Stimulated activated CD4-positive, alpha-beta T cell treated with anti-CD3 and anti-CD28 coated beads, Interleukin-15, amount 100 ng/mL, for 1 hour (primary cell): ENCODE results near the gene NEUROD2.
A peak's percentile ranks its signal among the peaks of the same experiment; 100 is the strongest.

Experiments
- DNase-seq, 2 donors: peaks; one replicate each; pipeline ENCODE4 v3.0.0-alpha.2; 2020; ENCODE audit warnings: low read depth in 1 of 2, low spot score in 1 of 2

Gene NEUROD2

DNA sequence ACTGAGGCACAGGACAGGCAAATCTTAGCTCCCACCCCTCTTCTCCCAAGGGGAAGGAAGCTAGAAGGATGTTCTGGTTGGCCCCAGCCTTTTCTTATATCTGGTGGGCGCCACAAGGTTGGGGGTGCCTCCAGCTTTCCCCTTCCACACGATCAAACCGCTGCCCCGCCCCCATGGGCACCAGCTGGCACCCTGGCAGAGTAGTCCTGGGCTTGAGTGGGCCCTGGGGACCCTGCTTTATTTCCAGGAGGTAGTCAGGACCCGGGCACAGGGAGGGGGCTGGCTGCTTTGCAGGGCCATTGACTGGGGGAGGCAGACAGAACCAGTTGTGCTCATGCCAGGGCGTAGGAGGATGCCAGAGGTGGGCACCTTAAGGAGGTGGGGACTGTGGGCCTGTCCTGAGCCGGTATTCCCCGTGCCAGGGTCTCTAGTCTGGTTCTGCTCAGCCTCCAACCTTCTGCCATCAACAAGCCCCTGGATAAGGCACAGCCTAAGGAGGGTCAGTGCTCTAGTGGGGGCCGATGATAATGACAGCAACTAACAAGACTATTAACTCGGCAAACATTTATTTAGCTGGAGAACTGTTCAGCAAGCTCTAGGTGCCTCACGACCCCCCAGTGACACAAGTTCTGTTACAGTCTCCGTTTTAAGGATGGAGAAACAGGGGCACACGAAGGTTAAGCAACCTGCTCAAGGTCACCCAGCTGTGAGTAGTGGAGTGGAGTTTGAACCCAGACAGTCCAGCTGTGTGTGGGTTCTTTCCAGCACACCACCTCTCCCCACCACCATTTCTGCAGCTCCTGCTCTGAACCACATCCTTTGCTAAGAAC is 11.5 kb upstream of the NEUROD2 start:
- no peak for DNase-seq

DNA sequence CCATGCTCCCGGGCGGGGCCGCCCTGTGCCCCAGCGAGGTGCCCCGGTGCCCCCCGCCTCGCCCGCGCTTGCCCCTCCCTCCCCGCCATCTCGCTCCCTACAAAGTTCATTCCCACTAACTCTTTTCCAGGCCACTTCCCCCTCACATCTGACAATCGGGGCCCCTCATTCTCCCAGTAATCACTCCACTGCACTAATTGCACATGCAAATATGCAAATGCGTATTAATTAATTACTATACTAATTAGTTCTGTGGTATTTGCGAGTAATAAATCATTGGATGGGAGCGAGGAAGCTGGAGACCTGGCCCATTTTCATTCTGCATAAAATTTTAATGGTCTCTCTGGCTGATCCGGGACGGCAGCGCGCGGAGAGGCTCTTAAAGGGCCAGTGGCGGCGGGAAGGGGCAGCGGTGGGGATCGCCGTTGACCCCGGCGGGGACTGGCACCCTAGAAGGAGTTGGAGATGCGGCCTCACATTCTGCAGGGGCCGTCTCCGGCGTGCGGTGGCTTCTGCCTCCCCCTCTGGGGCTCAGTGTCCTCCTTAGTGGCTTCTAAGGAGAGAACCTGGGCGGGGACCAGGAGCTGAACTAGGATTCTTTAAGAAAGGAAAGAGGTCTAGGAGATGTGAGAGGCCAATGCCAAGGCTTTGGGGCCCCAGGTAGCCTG is 10.7 kb upstream of the NEUROD2 start:
- no peak for DNase-seq

DNA sequence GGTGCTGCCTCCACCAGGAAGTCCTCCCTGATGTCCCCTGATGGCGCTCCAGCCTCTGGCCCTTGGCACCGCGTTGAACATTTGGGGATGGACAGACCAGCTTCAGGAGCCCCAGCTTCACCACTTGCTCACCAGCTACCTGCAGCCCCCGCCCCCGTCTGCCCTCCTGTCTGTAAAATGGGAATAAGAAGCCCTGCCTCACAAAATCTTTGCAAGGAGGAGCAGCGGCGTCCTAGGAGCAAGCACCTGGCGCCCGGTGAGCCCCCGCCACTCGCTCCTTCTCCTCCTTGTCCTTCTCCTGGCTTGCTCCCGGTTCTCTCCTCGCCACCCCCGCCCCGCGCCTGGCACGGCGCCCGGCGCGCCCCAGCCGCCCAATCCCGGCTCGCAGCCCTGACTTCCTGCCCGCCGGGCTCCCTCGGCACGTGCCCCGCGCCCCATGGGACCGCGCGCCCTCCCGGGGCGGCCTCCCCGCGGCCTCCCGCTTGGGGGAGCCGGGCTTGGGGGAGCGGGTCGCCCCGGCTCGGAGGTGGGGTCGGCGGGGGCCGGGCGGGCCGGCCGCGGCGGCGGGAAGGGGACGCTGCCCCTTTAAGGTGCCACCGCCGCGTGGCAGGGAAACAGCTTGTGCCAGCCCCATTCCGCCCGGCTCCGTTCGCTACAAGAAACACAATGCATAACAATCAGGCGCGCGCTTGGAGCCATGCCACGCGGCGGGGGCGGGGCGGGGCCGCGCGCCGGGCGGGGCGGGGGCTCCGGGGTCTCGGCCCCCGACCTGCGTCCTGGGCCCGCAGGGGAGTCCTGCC is 9.9 kb upstream of the NEUROD2 start:
- peak; percentile 19 to 44 for DNase-seq

DNA sequence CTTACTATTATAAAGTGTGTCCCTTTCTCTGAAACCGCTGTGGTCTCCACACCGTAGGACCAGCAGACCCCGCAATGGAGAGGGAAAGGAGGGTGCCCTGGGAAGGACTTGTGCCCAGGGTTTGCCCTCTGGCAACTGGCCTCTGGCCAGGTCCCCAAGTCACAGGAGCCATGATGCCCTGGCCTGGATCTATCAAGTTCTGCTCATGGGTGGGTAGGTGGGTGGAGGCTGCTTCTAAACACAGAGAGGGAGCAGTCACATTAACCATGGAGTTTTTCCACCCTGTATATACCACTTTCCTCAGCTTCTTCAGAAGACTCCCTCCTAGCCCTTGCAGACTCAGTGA is 9.4 kb upstream of the NEUROD2 start:
- no peak for DNase-seq

DNA sequence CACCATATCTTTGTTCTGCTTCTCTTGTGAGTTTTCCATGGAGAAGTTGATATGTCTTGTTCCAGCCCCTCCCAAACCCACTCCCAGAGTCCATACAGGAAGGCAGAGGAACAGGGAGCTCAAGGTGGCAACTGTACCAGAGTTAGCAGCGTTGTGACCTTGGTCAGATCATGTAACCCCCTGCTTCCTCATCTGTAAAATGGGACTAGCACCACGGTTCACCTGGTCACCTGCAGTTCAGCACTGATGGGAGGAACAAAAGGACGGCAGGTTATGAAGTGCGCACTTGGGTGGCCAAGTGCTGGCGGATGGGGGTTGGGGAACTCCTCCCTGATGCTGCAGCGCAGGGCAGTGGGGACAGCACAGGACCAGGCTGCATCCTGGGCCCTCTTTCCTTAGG is 7.7 kb upstream of the NEUROD2 start:
- DNase-seq = no peak

DNA sequence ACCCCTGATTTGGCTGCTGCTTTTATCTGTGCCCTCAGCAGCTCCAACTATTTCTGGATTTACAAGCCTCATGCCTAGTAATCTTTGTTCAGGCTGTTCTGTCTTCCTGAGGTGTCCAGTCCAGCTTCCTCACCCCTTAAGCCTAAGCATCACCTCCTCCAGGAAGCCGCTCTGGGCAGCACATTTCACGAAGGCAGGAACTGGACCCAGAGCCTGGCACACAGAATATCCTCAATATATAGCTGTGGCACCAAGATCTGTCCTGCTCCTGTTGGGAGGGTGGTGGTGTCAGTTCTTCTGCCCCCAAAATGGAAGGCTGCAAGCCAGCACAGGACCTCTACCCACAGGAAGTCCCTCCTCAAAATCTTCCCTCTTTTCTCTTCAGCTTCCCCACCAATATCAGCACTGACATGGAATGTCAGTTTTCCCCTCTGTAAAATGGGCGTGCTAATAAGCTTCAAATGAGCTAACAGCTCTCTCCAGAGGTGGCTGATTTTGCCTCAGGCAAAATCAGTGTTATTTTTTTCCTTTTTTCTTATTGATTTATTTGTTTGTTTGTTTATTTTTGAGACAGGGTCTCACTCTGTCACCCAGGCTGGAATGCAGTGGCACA is 6.9 kb upstream of the NEUROD2 start:
- no peak for DNase-seq

DNA sequence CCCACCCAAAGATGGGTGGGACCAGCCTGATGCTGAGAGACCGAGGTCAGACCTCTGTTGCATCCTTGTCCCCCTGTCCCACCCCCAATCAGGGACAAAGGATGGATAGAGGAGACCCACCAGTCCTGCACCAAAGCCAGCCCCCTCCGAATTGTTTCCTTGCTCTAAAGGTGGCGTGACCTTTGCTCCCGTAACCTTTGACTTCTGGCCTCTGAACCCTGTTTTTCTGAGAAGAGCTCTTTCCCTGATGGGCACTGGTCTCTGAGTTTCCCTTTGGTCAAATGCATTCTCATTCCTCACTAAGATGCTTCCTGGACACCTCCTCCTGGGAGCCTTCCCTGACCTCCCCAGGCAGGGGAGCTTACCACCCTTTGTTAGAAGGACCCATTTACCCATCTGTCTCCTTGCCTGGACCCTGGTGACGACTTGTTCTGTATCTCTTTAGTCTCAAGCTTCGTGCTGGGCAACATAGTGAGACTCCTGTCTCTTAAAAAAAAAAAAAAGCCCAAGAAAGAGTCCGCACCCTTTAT is 5.3 kb upstream of the NEUROD2 start:
- no peak for DNase-seq

DNA sequence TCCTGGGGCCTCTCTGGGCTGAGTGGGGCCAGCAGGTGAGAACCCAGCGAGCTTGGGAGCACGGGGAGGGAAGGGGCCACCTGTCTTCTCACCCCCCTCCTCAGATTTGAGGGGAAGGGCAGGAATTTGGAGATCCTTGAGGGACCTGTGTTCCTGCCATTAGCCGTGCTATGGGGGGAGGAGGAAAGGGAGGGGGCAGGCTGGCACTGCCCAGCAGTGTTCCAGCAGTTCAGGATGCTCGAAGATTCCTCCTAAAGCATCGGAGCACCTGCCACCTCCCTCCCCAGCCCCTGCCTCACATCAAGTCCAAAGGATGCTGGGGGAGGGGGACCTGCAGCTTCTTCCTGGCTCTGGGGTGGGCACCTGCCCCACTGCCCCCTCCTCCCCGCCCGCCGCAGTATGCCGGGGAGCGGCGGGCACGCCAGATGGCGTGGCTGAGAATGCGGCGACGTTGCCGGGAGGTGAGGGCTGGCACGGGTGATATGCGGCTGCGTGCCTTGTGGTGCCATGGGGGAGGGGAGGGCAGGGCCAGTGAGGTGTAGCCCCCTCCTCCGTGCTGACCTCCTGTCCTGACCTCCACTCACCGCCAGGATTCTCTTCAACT is 4.7 kb upstream of the NEUROD2 start:
- DNase-seq = no peak

DNA sequence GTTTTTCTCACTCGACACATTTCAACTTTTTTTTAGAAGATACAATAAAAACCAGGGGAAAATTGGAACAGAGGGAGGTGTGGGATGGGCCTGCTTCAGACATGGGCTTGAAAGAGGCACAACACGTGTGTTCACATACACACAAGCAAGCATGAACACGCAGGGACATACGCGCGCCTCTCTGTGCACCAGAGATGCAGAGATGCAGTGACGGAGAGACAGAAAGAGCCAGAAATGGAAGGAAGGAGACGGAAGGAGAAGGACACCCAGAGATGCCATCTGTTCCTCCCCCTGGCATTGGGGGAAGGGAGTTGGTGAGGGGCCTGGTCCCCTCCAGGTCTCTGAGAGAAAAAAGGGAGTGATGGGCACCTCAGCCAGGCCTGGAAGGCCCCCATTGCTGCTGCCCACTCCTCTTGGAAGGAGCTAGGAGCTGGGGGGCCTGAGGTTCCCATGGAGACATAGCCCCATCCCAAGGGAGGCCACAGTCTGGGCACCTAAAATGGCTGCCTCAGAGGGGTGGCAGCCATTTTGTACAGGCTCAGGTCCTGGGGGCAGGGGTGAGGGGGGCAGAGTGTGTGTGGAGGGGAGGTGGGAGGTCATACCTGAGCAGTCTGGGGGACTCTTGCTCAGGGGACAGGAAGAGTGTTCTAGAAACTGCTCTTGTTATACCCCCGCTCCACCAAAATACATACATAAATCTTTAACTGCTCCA is 3.8 kb upstream of the NEUROD2 start:
- no peak for DNase-seq

DNA sequence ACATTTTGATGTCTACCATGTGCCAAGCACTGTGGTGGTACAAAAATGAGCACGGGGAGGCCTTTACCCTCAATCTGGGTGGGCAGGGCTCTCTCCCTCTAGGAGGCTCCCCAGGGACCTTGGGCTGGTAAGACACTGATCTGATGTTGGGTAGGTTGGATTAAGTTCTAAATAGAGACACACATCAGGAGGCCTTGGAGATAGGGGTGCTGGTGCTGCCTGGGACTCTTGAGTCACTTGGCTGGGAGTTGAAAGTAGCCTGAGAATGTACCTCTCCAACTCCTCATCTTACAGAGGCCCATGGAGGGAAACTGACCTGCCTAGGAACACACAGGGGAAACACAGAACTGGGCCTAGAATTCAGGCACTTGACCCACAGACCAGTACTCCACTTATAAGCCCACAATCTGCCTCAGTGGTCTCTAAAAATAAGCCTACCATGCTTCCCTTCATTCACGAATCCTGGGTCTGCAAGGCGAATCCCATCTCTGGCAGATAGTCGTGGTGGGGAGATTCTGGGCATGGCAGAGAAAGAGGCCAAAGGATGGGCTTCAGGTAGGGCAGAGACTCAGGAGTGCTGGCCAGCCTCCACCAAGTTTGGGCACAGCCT is 1.8 kb upstream of the NEUROD2 start:
- no peak for DNase-seq

DNA sequence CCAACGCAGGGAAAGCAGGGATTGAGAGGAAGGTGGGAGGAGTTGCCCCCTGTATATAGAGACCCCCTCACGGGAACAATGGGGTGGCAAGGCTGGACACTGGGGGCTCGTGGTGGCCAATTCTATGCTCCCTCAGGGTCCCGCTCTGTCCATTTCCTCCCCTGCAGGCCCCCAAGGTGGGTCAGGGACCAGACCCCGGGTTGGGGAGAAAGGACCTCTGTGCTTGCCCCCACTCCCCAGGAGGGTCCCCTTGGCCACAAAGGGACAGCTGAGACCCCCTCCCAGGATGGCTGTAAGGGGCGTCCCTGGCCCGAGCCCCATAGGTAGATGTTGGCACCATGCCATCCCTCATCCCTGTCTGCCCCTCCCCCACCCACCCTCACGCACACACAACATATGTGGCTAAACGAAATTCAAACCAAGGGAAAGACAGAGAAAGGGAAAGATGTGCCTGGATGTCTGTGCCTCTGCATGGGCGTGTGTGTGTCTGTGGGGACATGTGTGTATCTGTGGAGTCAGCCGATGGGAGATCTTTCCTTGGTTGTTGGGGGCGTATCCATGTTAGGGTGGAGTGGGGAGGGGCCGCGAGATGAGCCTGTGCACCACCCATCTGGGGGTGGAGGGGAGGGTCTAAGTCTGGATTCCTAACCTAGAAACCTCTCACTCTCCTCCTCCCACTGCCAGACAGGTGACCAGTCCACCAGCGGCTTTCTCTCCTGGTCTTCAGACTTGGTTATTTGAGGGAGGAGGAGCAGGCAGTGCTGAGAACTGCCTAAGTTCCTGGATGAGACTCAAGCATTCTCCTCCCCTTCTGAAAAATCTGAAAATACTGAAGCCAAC is 642 bp upstream of the NEUROD2 start:
- DNase-seq = no peak

DNA sequence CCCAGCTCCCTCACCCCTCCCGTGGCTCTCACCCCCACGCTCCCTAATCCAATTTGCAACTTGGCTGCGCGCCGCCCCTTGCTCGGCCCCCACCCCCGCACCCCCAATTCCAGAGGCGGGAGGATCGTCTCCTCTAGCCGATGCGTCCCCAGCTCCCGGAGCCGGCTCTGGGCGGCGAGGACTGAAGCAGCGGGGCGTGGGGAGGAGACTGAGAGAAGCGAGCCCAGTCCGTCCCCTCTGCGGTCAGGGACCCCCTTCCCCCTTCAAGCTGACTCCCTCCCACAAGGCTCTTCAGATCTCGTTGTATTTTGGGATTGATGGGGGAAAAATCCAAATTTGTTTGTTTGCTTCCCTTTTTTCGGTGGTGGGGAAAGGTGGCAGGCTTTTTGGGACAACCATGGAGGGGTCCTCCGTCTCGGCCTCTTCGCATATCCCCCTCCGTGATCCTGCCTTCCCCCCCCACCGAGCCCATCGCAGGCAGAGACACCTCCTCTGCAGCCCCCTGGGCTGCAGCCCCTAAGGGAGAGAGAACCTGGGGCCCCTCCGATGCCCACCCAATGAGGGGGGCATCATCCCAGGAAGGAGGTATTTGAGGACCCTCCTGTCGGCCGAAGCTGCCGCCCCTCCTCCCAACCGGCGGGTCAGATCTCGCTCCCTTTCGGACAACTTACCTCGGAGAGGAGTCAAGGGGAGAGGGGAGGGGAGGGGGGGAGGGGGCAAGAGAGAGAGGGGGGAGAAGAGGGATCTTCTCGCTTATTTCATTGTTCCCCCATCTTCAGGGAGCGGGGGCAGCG is 466 bp downstream of the NEUROD2 start:
- DNase-seq = no peak

DNA sequence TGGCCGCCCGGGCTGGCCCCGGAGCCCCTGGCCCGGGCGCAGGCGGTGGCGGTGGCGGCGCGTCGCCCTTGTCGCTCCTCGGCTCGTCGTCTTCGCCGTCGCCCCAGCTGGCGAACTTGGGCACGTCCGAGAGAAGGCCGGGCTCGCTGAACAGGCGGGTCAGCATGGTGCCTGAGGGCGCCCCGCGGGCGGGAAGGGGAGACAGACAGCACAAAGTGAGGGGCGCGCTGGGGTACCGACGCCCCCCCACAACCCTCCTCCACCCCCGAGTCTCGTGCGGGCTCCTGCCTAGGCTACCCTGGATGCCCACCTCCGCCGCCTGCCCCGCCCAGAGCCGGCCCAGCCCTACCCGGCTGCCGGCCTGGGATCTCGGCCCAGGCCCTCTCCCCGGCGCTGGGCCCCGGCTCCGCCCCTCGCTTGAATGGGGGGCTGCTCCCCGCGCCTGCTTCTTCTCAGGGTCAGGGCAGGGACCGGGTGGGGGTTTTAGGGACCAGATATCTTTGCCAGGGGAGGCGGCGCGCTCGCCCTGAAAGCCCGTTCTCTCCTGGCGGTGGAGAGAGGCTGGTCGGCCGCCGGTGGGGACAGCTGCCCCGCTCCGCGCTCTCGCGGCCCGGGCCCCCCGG is 1.2 kb downstream of the NEUROD2 start:
- no peak for DNase-seq

DNA sequence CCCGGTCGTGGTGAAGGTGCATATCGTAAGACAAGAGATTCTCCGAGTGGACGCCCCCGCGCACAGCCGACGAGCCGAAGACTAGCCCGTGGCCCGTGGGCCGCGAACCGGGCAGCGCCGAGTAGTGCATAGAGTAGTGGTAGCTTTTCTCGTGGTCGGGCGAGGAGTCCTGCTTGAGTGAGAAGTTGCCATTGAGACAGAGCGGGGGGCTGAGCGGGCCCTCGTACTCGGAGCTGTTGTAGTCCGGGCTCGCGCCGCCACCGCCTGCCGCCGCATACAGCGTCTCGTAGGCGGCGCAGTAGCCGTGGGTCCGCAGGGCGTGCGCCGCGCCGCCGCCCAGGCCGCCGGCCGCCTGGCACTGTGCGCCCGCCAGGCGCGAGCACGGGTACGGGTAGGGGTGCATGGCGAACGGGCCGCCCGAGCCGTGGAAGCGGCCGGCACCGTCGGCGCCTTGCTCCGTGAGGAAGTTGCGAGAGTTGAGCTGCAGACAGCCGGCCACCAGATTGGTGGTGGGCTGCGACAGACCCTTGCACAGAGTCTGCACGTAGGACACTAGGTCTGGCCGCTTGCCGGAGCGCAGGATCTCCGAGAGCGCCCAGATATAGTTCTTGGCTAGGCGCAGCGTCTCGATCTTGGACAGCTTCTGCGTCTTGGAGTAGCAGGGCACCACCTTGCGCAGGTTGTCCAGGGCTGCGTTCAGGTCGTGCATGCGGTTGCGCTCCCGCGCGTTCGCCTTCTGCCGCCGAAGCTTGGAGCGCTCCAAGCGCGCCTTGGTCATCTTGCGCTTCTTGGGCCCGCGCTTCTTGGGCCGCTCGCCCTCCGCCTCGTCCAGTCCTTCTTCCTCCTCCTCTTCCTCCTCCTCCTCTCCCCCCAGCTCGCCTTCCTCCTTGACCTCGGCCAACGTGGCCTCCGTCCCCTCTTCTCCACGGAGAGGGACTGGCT is 2.0 kb downstream of the NEUROD2 start:
- DNase-seq = no peak

DNA sequence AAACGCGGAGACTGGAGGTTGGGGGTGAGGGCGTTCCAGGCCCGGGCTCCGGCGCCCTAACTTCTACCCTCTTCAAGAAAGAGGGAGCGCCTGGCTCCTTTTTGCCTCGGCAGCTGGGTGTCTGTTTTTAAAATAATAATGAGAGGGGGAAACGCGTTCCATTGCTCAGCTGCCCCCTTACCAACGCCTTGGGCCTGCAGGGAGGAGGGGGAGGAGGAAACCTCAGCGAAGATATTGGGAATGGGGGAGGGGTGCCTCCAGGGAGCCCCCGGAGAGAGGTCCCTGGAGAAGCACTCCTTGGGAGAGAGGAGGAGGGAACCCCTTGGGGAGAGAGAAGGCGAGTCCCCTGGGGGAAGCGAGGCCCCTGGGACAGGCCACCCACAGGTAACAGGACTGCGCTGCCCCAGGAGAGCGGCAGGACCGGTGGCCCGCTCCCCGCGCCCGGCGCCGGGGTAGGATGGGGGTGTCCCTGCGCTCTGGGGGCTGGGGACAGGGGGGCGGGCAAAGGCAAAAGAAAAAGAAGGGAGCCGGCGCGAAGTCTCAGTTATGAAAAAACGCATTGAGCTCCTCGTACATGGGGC is 2.7 kb downstream of the NEUROD2 start:
- no peak for DNase-seq

DNA sequence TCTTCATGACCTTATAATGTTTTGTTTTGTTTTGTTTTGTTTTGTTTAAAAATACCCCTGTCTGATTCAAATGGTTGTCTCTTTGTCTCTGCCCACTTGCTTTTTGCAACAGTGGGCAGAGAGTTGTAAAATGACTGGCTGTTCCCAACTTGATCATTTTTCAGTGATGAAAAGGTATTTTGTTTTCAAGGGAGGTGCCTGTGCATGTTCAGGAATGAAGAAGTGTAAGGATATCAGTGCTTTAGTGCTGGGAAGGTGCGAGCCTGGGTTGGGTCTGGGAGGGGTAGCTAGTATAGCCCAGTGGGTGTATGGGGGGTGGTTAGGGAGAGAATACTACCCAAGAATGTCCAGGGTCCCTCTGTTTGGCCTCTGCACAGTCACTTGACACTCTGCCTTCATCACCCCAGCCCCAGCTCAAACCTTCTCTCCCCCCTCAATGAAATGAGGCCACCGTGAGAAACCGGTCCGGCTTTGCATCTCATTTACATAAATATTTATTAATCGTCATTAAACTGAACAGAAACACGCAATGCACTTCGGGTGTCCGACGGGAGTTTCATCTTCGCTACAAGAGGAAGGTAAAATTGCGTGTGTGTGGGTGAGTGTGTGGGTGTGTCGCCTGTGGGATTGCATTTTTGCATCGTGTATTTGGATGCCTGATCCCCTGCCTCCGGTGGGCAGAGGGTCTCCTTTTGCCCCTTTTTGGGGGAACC is 4.3 kb downstream of the NEUROD2 start:
- DNase-seq = no peak
